Measurements from ENCODE around the gene ZFP42.
"Not testable (repeated sequence)": the region's sequence is repeated elsewhere in the genome, so short reads cannot be mapped to it uniquely, and the experiment has no call there.

Gene ZFP42

GRCh38 chr4:187995322-187996207, at the start of gene ZFP42:
Gene ZFP42 (plus strand): TSS chr4:187995771. CDS start chr4:188002808, 7,037 bp downstream.
- no peak for DNase-seq (ENCODE audit: low read depth in 2 of 3, low spot score in 1 of 3)

- DNase-seq (ENCODE audit: low read depth in 2 of 3, low spot score in 1 of 3) = no peak
These were observed 34.4 kb upstream of the ZFP42 start for GRCh38 chr4:187961171-187961570.

- DNase-seq (ENCODE audit: low read depth in 2 of 3, low spot score in 1 of 3) = no peak
These were observed 33.6 kb upstream of the ZFP42 start for GRCh38 chr4:187961961-187962360.

- DNase-seq (ENCODE audit: low read depth in 2 of 3, low spot score in 1 of 3) = no peak
These were observed 32.6 kb upstream of the ZFP42 start for GRCh38 chr4:187962926-187963325.

- DNase-seq (ENCODE audit: low read depth in 2 of 3, low spot score in 1 of 3) = no peak
These were observed 29.8 kb upstream of the ZFP42 start for GRCh38 chr4:187965726-187966125.

- no peak for DNase-seq (ENCODE audit: low read depth in 2 of 3, low spot score in 1 of 3)
These were observed 23.4 kb upstream of the ZFP42 start for GRCh38 chr4:187972135-187972534.

- no peak for DNase-seq (ENCODE audit: low read depth in 2 of 3, low spot score in 1 of 3)
These were observed 11.8 kb upstream of the ZFP42 start for GRCh38 chr4:187983746-187984145.

GRCh38 chr4:187992971-187993370, 2.6 kb upstream of the ZFP42 start:
- DNase-seq (ENCODE audit: low read depth in 2 of 3, low spot score in 1 of 3) = no peak

GRCh38 chr4:187993827-187994226, 1.7 kb upstream of the ZFP42 start:
- no peak for DNase-seq (ENCODE audit: low read depth in 2 of 3, low spot score in 1 of 3)

- DNase-seq (ENCODE audit: low read depth in 2 of 3, low spot score in 1 of 3) = no peak
These were observed 1.1 kb downstream of the ZFP42 start for GRCh38 chr4:187996502-187997177.

GRCh38 chr4:187997991-187998390, 2.4 kb downstream of the ZFP42 start:
- not testable (repeated sequence) for DNase-seq (ENCODE audit: low read depth in 2 of 3, low spot score in 1 of 3)

- no peak for DNase-seq (ENCODE audit: low read depth in 2 of 3, low spot score in 1 of 3)
These were observed 3.9 kb downstream of the ZFP42 start for GRCh38 chr4:187999406-187999932.

GRCh38 chr4:188002323-188002722, 6.8 kb downstream of the ZFP42 start:
- DNase-seq (ENCODE audit: low read depth in 2 of 3, low spot score in 1 of 3) = no peak

- DNase-seq (ENCODE audit: low read depth in 2 of 3, low spot score in 1 of 3) = no peak
These were observed 7.2 kb downstream of the ZFP42 start for GRCh38 chr4:188002751-188003150.

- no peak for DNase-seq (ENCODE audit: low read depth in 2 of 3, low spot score in 1 of 3)
These were observed 10.0 kb downstream of the ZFP42 start for GRCh38 chr4:188005561-188005960.

- DNase-seq (ENCODE audit: low read depth in 2 of 3, low spot score in 1 of 3) = no peak
These were observed 10.8 kb downstream of the ZFP42 start for GRCh38 chr4:188006285-188006848.

GRCh38 chr4:188008377-188008776, 12.8 kb downstream of the ZFP42 start:
- no peak for DNase-seq (ENCODE audit: low read depth in 2 of 3, low spot score in 1 of 3)

GRCh38 chr4:188012426-188012945, 16.9 kb downstream of the ZFP42 start:
- no peak for DNase-seq (ENCODE audit: low read depth in 2 of 3, low spot score in 1 of 3)

GRCh38 chr4:188015025-188015940, 19.7 kb downstream of the ZFP42 start:
- no peak for DNase-seq (ENCODE audit: low read depth in 2 of 3, low spot score in 1 of 3)

- no peak for DNase-seq (ENCODE audit: low read depth in 2 of 3, low spot score in 1 of 3)
These were observed 21.2 kb downstream of the ZFP42 start for GRCh38 chr4:188016754-188017153.
